Measurements from ENCODE around the gene MERTK. TPM values are rescaled to one million over a fixed set of nuclear protein-coding genes. Genes with fewer than 3 reads are reported as not detected.

Gene MERTK
- total RNA-seq, 4 donors from 2014 or later: 5.5 to 6.7 (median 5.7) TPM

DNA sequence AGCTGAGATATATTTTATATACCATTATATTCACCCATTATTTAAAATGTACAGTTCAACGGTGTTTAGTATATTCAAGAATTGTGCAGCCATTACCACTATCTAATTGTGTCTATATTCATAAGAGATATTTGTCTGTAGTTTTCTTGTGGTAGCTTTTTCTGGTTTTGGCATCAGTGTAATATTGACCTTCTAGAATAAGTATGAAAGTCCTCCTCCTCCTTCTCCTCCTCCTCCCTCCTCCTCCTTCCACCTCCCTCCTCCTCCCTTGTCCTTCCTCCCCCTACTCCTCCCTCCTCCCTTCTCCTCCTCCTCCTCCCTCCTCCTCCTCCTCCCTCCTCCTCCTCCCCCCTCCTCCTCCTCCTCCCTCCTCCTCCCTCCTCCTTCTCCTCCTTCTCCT lies 72.0 kb downstream of the MERTK start:
- TF ChIP-seq POLR2AphosphoS5 (IDR thresholded peaks at IDR 0.05): no peak
- no peak for TF ChIP-seq POLR2A (IDR thresholded peaks at IDR 0.05)
- no peak for TF ChIP-seq EP300 (IDR thresholded peaks at IDR 0.05)
- TF ChIP-seq CTCF (IDR thresholded peaks at IDR 0.05): no peak
- Histone ChIP-seq H3K4me3 (no peak overlapping the region), H3K27me3 (no peaks in the 10 kb centered on the region), H3K27ac (no peak overlapping the region), H3K4me1 (peaks cover 9% of the 10 kb centered on the region), H3K9me3 (no peaks in the 10 kb centered on the region), H3K36me3 (peaks cover 17% of the 10 kb centered on the region)
- WGBS: 93% methylated on average over 1 of the region's 1 CpG
- DNase-seq (ENCODE audit: low spot score in 2 of 2): no peak

DNA sequence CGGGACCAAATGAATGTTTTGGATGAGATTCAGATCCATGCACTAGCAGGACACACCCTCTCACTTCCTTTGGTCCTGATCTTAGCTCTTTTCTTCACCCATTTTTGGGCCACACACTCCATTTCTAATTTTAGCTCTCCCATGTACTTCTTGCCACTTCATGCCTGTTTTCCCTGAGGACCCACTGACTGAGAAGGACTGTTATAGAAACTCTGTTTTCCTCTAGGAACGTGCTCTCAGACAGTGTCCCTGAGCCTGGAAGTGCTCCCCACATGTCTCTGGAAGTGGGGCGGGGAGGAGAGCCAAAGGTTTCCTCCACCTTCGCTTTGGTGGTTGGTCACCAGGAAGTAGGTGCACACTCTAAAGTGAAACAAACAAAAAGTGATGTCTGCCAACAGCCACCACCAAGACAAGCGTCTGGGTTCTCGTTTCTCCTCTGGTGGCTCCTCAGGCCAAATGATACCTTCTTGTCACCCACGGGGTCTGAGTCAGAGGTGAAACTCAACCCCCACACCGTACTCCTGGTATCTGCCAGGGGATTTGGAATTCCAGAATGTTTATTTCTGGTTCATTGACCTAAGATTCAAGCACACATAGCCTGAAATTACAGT lies 74.7 kb downstream of the MERTK start:
- peaks cover 29% of the 10 kb centered on the region for H3K36me3 ChIP-seq
- H3K4me3 ChIP-seq: no peak overlapping the region
- no peaks in the 10 kb centered on the region for H3K9me3 ChIP-seq
- TF ChIP-seq EP300 (IDR thresholded peaks at IDR 0.05) (no peak), POLR2AphosphoS5 (IDR thresholded peaks at IDR 0.05) (no peak), POLR2A (IDR thresholded peaks at IDR 0.05) (no peak), CTCF (IDR thresholded peaks at IDR 0.05) (no peak)
- WGBS: 54% methylated on average over 8 of the region's 8 CpGs
- no peaks in the 10 kb centered on the region for H3K27me3 ChIP-seq
- no peak for DNase-seq (ENCODE audit: low spot score in 2 of 2)
- no peak overlapping the region for H3K27ac ChIP-seq
- H3K4me1 ChIP-seq: peaks cover 9% of the 10 kb centered on the region

DNA sequence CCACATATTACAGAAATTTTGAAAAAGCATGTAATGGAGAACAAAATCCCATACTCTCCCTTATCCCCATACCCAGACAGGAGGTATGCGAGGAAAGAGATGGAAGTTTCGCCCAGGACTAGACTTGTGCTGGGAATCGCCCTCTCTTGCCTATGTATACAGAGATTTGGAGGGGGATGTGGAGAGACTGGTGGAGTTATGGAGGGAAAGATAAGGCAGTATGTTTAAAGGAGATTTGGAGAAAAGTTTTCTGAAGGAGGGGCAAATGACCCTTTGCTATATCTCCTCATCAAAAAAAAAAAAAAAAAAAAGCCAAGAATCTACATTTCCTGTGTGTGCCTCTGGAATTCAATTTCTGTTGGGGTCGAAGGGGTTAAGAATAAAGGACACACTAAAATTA lies 75.3 kb downstream of the MERTK start:
- Histone ChIP-seq H3K4me3 (no peak overlapping the region), H3K27ac (no peak overlapping the region), H3K27me3 (no peaks in the 10 kb centered on the region), H3K4me1 (peaks cover 9% of the 10 kb centered on the region), H3K9me3 (no peaks in the 10 kb centered on the region), H3K36me3 (peaks cover 24% of the 10 kb centered on the region)
- no peak for DNase-seq (ENCODE audit: low spot score in 2 of 2)
- no peak for TF ChIP-seq EP300 (IDR thresholded peaks at IDR 0.05)
- no peak for TF ChIP-seq POLR2AphosphoS5 (IDR thresholded peaks at IDR 0.05)
- no peak for TF ChIP-seq CTCF (IDR thresholded peaks at IDR 0.05)
- no peak for TF ChIP-seq POLR2A (IDR thresholded peaks at IDR 0.05)
- WGBS: 92% methylated on average over 4 of the region's 4 CpGs

DNA sequence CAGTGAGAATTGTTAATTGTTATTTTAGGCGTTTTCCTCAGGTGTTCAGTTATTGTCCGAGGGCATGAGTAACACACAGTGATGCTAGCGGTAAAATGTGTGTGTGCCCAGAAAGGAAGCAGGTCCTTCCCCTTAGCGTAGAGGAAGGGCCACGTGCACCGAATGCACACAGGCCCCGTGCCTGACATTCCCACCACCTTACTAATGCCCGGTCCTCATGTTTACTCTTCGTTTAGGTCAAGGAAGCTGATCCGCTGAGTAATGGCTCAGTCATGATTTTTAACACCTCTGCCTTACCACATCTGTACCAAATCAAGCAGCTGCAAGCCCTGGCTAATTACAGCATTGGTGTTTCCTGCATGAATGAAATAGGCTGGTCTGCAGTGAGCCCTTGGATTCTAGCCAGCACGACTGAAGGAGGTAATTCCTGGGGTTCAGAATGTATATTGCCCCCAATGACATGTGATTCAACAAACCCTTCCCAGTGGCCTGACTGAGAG lies 76.7 kb downstream of the MERTK start:
- Histone ChIP-seq H3K4me3 (no peak overlapping the region), H3K4me1 (peaks cover 9% of the 10 kb centered on the region), H3K36me3 (peaks cover 16% of the 10 kb centered on the region), H3K9me3 (no peaks in the 10 kb centered on the region), H3K27me3 (no peaks in the 10 kb centered on the region), H3K27ac (no peak overlapping the region)
- 75% methylated on average over 11 of the region's 11 CpGs for WGBS
- no peak for DNase-seq (ENCODE audit: low spot score in 2 of 2)
- TF ChIP-seq POLR2AphosphoS5 (IDR thresholded peaks at IDR 0.05) (peak in 1 of 3 donors; percentile 8), CTCF (IDR thresholded peaks at IDR 0.05) (no peak), EP300 (IDR thresholded peaks at IDR 0.05) (no peak), POLR2A (IDR thresholded peaks at IDR 0.05) (no peak)

- H3K4me3 ChIP-seq: no peak overlapping the region
- DNase-seq (ENCODE audit: low spot score in 2 of 2): no peak
- peaks cover 9% of the 10 kb centered on the region for H3K4me1 ChIP-seq
- 88% methylated on average over 6 of the region's 6 CpGs for WGBS
- no peak for TF ChIP-seq POLR2AphosphoS5 (IDR thresholded peaks at IDR 0.05)
- no peak for TF ChIP-seq CTCF (IDR thresholded peaks at IDR 0.05)
- TF ChIP-seq POLR2A (IDR thresholded peaks at IDR 0.05): no peak
- no peak for TF ChIP-seq EP300 (IDR thresholded peaks at IDR 0.05)
- H3K9me3 ChIP-seq: no peaks in the 10 kb centered on the region
- no peak overlapping the region for H3K27ac ChIP-seq
- H3K36me3 ChIP-seq: peaks cover 16% of the 10 kb centered on the region
- no peaks in the 10 kb centered on the region for H3K27me3 ChIP-seq
Measured at GRCh38 chr2:111975819-111976218, 77.4 kb downstream of the MERTK start.

Measured in suprapubic skin (tissue), 4 donors.